Pancreas (tissue), 10 donors: ENCODE data around the gene TRPM3. TPM values are rescaled to one million over a fixed set of nuclear protein-coding genes. Genes with fewer than 3 reads are reported as not detected.

Experiments used
- ATAC-seq, 4 donors: fragments of 200-7000 bp; cut with Tn5 transposase; one replicate each; pipeline versions ENCODE4 v1.8.0 to v1.9.1; 2020; ENCODE audit warnings: mild to moderate bottlenecking in 4 of 4, moderate library complexity in 4 of 4
- DNase-seq, 6 donors: peaks; one replicate each; pipeline ENCODE4 v3.0.0-alpha.2; 2020
- FAIRE-seq: peaks from 2 replicates; lab custom pipeline; 2012; peaks lifted over from hg19 to GRCh38; lab: Jason Lieb, UNC
- H3K27ac ChIP-seq, 4 donors: fragments of 200-600 bp; sonication (generic); 1 replicate in 3 of 4; 2 replicates in 1 of 4; pipeline versions ENCODE4 v1.5.0 to v1.8.0; 2020
- H3K27me3 ChIP-seq, 4 donors: fragments of 200-600 bp; one replicate each; pipeline ENCODE4 v1.8.0; 2021
- H3K36me3 ChIP-seq, 3 donors: fragments of 200-600 bp; sonication (generic) in 1 of 3; one replicate each; pipeline versions ENCODE4 v1.5.0 to v1.8.0; 2020 to 2021
- H3K4me1 ChIP-seq, 3 donors: fragments of 200-600 bp; one replicate each; pipeline ENCODE4 v1.8.0; 2021
- H3K4me3 ChIP-seq, 4 donors: fragments of 200-600 bp; sonication (generic) in 2 of 4; one replicate each; pipeline versions ENCODE4 v1.5.0 to v1.8.0; 2020 to 2021
- H3K9me3 ChIP-seq, 4 donors: fragments of 200-600 bp; one replicate each; pipeline ENCODE4 v1.8.0; 2021
- WGBS, 2 donors: extraction: QIAGEN DNeasy Blood & Tissue Kit; methylation state at CpG; one replicate each; pipeline ENCODE4 v1.1.7; 2013; 5-methylcytosine and 5-hydroxymethylcytosine counted together
- intact Hi-C, 3 donors: fragments of 100-400 bp; cut with DNase I; formaldehyde crosslinking; loops; one replicate each; pipeline versions ENCODE4 v1.11.1 to v1.14.2; 2022
- polyA plus RNA-seq, 2 donors: library from polyadenylated mRNA; stranded (reverse); fragments of 200-250 nt; gene quantifications; one replicate each; pipeline ENCODE4 v1.2.3, GENCODE V29; 2013
- total RNA-seq, 6 donors: library from RNA; stranded (reverse); fragmentation: NEBNext Ultra II Directional in 4 of 6; extraction: Animal tissue kit (Norgen Biotek cat#: 25700) in 4 of 6; gene quantifications; one replicate each; pipeline versions ENCODE4 v1.2.1 to v1.2.4, GENCODE V29; 2021 to 2023
- TF ChIP-seq, protein P1 (sequence below), 4 donors: fragments of 200-600 bp; sonication (generic) in 3 of 4; IDR thresholded peaks; one replicate each; pipeline versions ENCODE4 v1.5.0 to v1.8.0; 2021; ENCODE audit warnings: antibody characterized with exemption in 4 of 4
- donor health status: healthy with polysubstance abuse.
- donor health status: DM: no; HTN: no; CAD: no; lungs with moderate emphysema.
- donor health status: DM: no; HTN: no; CAD: no.
- donor health status: control.
- donor health status: control.
- donor health status: Bipolar disorder and iron deficiency.
- donor health status: DM: yes; HTN: yes; CAD: no.
- donor health status: DM: no; HTN: no; CAD: no.
- donor health status: DM: no; HTN: no; CAD: no.
- donor health status: DM: yes; HTN: yes; CAD: no.

The TRPM3 gene
- total and polyA plus RNA-seq, 8 donors, result 0.22 to 1.9 (median 0.76) TPM

- Histone ChIP-seq H3K4me1 (no peaks in the 10 kb centered on the region), H3K9me3 (no peaks in the 10 kb centered on the region), H3K27ac (no peak overlapping the region), H3K4me3 (no peak overlapping the region), H3K27me3 (no peaks in the 10 kb centered on the region), H3K36me3 (no peaks in the 10 kb centered on the region)
- DNase-seq (no peak), ATAC-seq (no peak), FAIRE-seq (no peak)
- TF ChIP-seq, protein P1, sequence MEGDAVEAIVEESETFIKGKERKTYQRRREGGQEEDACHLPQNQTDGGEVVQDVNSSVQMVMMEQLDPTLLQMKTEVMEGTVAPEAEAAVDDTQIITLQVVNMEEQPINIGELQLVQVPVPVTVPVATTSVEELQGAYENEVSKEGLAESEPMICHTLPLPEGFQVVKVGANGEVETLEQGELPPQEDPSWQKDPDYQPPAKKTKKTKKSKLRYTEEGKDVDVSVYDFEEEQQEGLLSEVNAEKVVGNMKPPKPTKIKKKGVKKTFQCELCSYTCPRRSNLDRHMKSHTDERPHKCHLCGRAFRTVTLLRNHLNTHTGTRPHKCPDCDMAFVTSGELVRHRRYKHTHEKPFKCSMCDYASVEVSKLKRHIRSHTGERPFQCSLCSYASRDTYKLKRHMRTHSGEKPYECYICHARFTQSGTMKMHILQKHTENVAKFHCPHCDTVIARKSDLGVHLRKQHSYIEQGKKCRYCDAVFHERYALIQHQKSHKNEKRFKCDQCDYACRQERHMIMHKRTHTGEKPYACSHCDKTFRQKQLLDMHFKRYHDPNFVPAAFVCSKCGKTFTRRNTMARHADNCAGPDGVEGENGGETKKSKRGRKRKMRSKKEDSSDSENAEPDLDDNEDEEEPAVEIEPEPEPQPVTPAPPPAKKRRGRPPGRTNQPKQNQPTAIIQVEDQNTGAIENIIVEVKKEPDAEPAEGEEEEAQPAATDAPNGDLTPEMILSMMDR (IDR thresholded peaks at IDR 0.05), result no peak
- WGBS, 2 donors, result 83 to 88% methylated on average over 1 of the region's 1 CpG
- intact Hi-C loops, result no loop called here
Observed at GRCh38 chr9:71112866-71113265, 8.6 kb downstream of the TRPM3 start.

DNA sequence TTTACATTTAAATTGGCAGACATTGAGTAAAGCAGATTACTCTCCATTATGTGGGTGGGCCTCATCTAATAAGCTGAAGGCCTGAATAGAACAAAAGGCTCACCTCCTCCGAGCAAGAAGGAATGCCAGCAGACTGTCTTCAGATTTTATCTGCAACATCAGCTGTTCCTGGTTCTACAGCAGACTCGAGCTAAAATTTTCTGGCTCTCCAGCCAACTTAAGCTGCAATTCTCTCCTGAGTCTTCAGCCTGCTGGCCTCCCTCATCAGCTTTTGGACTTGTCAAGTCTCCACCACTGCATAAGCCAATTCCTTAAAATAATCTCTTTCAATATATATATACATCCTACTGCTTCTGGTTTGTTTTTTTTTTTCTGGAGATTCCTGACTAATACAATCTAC is 12.5 kb downstream of the TRPM3 start:
- no peak for FAIRE-seq
- Histone ChIP-seq H3K4me3 (no peak overlapping the region), H3K27ac (no peak overlapping the region), H3K9me3 (no peaks in the 10 kb centered on the region), H3K4me1 (no peaks in the 10 kb centered on the region), H3K36me3 (no peaks in the 10 kb centered on the region), H3K27me3 (no peaks in the 10 kb centered on the region)
- intact Hi-C loops, result no loop called here
- no peak for ATAC-seq
- TF ChIP-seq, protein P1 (IDR thresholded peaks at IDR 0.05), result no peak
- WGBS, 2 donors, result 56 to 75% methylated on average over 2 of the region's 2 CpGs
- no peak for DNase-seq

GRCh38 chr9:71106992-71107391 is 14.4 kb downstream of the TRPM3 start:
- Histone ChIP-seq H3K4me3 (no peak overlapping the region), H3K9me3 (no peaks in the 10 kb centered on the region), H3K27ac (no peak overlapping the region), H3K27me3 (no peaks in the 10 kb centered on the region), H3K36me3 (no peaks in the 10 kb centered on the region), H3K4me1 (peaks cover 0 to 3% (median 0%) of the 10 kb centered on the region in 3 donors)
- TF ChIP-seq, protein P1 (IDR thresholded peaks at IDR 0.05), result no peak
- DNase-seq (no peak), ATAC-seq (no peak), FAIRE-seq (no peak)
- 82 to 86% methylated on average over 4 to 5 of the region's 5 CpGs for WGBS, 2 donors
- intact Hi-C loops, result no loop called here

- H3K4me3 ChIP-seq, result no peak overlapping the region
- FAIRE-seq (no peak), ATAC-seq (no peak), DNase-seq (no peak)
- intact Hi-C loops, result no loop called here
- WGBS, 2 donors, result 88 to 100% methylated on average over 1 of the region's 1 CpG
- no peaks in the 10 kb centered on the region for H3K9me3 ChIP-seq
- H3K36me3 ChIP-seq, result no peaks in the 10 kb centered on the region
- H3K4me1 ChIP-seq, result peaks cover 0 to 3% (median 0%) of the 10 kb centered on the region in 3 donors
- H3K27me3 ChIP-seq, result no peaks in the 10 kb centered on the region
- TF ChIP-seq, protein P1 (IDR thresholded peaks at IDR 0.05), result no peak
- no peak overlapping the region for H3K27ac ChIP-seq
Observed at GRCh38 chr9:71105192-71105591, 16.2 kb downstream of the TRPM3 start.

DNA sequence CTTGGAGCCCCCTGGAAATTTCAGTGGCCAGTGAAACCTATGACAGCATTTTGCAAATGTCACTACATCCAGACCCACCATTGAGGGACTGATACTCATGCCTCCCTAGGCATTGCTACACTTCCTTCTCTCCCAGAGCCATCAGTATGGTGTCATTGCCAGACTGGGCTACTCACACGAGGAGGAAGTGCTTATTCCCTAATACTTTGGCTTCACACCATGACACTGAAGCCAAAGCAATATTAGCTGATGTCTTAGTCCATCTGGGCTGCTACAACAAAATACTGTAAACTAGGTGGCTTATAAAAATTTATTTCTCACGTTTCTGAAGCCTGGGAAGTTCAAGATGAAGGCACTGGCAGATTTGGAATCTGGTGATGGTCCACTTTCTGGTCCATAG is 22.6 kb downstream of the TRPM3 start:
- Histone ChIP-seq H3K36me3 (no peaks in the 10 kb centered on the region), H3K9me3 (no peaks in the 10 kb centered on the region), H3K4me1 (peaks cover 4 to 15% (median 8%) of the 10 kb centered on the region in 3 donors), H3K27ac (no peak overlapping the region), H3K27me3 (no peaks in the 10 kb centered on the region), H3K4me3 (no peak overlapping the region)
- TF ChIP-seq, protein P1 (IDR thresholded peaks at IDR 0.05), result no peak
- intact Hi-C loops, result no loop called here
- FAIRE-seq (no peak), DNase-seq (no peak), ATAC-seq (no peak)
- WGBS, 2 donors, result 55 to 58% methylated on average over 2 of the region's 2 CpGs
